DMS114 treated with DMSO at 0.1 percent for 48 hours (cell line): ENCODE results near the gene LILRA2.
"Not testable (repeated sequence)": the region's sequence is repeated elsewhere in the genome, so short reads cannot be mapped to it uniquely, and the experiment has no call there.

Experiments
- DNase-seq: peaks from one replicate; lab custom pipeline; 2025; ENCODE audit not compliant: unreplicated experiment; lab: John Stamatoyannopoulos, UW

The LILRA2 gene

GRCh38 chr19:54570316-54570715 is 3.3 kb upstream of the LILRA2 start:
- no peak for DNase-seq

GRCh38 chr19:54571715-54572615 is 1.6 kb upstream of the LILRA2 start:
- DNase-seq = not testable (repeated sequence)

- no peak for DNase-seq
These were observed 786 bp upstream of the LILRA2 start for GRCh38 chr19:54572696-54573311.

GRCh38 chr19:54574051-54574450 is 461 bp downstream of the LILRA2 start:
- no peak for DNase-seq

- DNase-seq = no peak
These were observed 1.0 kb downstream of the LILRA2 start for GRCh38 chr19:54574527-54575056.

- not testable (repeated sequence) for DNase-seq
These were observed 1.6 kb downstream of the LILRA2 start for GRCh38 chr19:54575205-54575604.

- no peak for DNase-seq
These were observed 2.9 kb downstream of the LILRA2 start for GRCh38 chr19:54576411-54576976.

GRCh38 chr19:54577334-54577733 is 3.7 kb downstream of the LILRA2 start:
- DNase-seq = no peak

GRCh38 chr19:54578268-54578667 is 4.7 kb downstream of the LILRA2 start:
- not testable (repeated sequence) for DNase-seq

GRCh38 chr19:54586397-54586796 is 12.8 kb downstream of the LILRA2 start:
- DNase-seq = no peak

- DNase-seq = no peak
These were observed 13.4 kb downstream of the LILRA2 start for GRCh38 chr19:54587026-54587425.

- not testable (repeated sequence) for DNase-seq
These were observed 19.9 kb downstream of the LILRA2 start, which contains the start of gene LILRA1 for GRCh38 chr19:54593445-54593844. TSS of gene LILRA1 (plus strand) at chr19:54593632. CDS start at chr19:54594245, 613 bp downstream.

- not testable (repeated sequence) for DNase-seq
These were observed 20.5 kb downstream of the LILRA2 start for GRCh38 chr19:54593931-54594626.

- DNase-seq = no peak
These were observed 21.1 kb downstream of the LILRA2 start for GRCh38 chr19:54594737-54595136.

GRCh38 chr19:54595680-54596436 is 22.3 kb downstream of the LILRA2 start:
- DNase-seq = not testable (repeated sequence)

GRCh38 chr19:54600212-54600611 is 26.6 kb downstream of the LILRA2 start:
- no peak for DNase-seq

GRCh38 chr19:54606230-54606629 is 32.6 kb downstream of the LILRA2 start:
- no peak for DNase-seq

GRCh38 chr19:54606891-54607784 is 33.5 kb downstream of the LILRA2 start:
- no peak for DNase-seq

- DNase-seq = no peak
These were observed 34.2 kb downstream of the LILRA2 start for GRCh38 chr19:54607785-54608150.
